ENCODE data around the gene CLNK.

GRCh38 chr4:10521424-10521823 lies 163.1 kb downstream of the CLNK start:
- TF ChIP-seq CTCF (IDR thresholded peaks at IDR 0.05), result no peak
- TF ChIP-seq EZH2 (IDR thresholded peaks at IDR 0.05; ENCODE audit: borderline replicate concordance, insufficient read depth, low read depth, low read length, poor library complexity, severe bottlenecking), result no peak

Measured in B cell (primary cell).